Tibial nerve (tissue), 4 donors: ENCODE data around the gene MEF2C.

ENCODE experiments used
- EP300 ChIP-seq, 2 donors: sonication (generic); formaldehyde crosslinking; IDR thresholded peaks; one replicate each; pipeline ENCODE4 v1.6.1; 2017; ENCODE audit warnings: antibody characterized with exemption in 2 of 2, mild to moderate bottlenecking in 1 of 2
- POLR2A ChIP-seq, 2 donors: fragments of 450-650 bp; IDR thresholded peaks; one replicate each; pipeline ENCODE4 v1.6.1; 2017; ENCODE audit warnings: antibody characterized with exemption in 2 of 2, mild to moderate bottlenecking in 2 of 2, moderate library complexity in 2 of 2
- TF ChIP-seq, protein P1 (sequence below), 5 experiments: fragments of 200-600 bp in 3 of 5; fragments of 450-650 bp in 2 of 5; sonication (generic) in 3 of 5; IDR thresholded peaks; one replicate each; pipeline ENCODE4 v1.5.1; 2016 to 2019; ENCODE audit warnings: antibody characterized with exemption in 5 of 5, mild to moderate bottlenecking in 3 of 5, moderate library complexity in 2 of 5

DNA sequence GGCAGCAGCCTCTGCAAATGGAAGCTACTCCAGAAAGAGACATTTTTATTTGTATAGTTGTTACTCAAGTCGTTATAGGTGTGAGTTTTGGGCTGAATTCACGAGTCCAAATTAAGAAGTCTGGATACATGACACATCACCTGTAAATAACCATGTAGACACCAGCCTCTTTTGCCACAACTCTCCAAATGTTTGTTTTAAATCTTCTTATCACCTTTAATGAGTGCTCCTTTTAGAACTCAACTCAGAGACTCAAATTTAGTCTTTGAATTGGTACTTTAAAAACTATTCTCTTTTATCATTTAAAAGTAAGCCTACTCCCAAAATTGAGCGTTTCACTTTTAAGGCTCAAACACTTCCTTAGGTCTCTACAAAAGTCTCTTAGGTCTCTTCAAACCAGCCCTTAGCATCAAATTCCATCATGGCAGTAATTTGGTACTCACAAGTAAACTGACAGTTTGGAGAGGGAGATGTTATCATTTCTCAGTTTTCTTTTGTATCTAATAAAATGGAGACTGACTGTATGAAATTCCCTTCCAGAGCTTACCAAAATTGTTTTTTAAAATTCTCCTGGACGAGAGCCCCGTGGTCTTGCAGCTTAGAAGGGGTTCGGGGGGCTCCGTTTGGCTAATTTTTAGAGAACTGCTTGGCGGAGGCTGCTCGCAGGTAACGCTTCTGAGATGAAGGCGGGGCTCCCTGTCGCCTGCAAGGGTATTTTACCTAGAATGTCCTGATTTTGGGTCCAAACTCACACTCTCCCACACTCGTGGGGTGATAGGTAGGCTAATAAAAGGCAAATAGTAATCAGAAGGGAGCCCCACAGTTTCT lies 194.6 kb downstream of the MEF2C start:
- TF ChIP-seq POLR2A (IDR thresholded peaks at IDR 0.05) (no peak), EP300 (IDR thresholded peaks at IDR 0.05) (no peak)
- TF ChIP-seq, protein P1, sequence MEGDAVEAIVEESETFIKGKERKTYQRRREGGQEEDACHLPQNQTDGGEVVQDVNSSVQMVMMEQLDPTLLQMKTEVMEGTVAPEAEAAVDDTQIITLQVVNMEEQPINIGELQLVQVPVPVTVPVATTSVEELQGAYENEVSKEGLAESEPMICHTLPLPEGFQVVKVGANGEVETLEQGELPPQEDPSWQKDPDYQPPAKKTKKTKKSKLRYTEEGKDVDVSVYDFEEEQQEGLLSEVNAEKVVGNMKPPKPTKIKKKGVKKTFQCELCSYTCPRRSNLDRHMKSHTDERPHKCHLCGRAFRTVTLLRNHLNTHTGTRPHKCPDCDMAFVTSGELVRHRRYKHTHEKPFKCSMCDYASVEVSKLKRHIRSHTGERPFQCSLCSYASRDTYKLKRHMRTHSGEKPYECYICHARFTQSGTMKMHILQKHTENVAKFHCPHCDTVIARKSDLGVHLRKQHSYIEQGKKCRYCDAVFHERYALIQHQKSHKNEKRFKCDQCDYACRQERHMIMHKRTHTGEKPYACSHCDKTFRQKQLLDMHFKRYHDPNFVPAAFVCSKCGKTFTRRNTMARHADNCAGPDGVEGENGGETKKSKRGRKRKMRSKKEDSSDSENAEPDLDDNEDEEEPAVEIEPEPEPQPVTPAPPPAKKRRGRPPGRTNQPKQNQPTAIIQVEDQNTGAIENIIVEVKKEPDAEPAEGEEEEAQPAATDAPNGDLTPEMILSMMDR (IDR thresholded peaks at IDR 0.05) = no peak
